Panc1 (cell line): ENCODE data around the gene WDR4. TPM values are rescaled to one million over a fixed set of nuclear protein-coding genes. Genes with fewer than 3 reads are reported as not detected.
"Not testable (repeated sequence)": the region's sequence is repeated elsewhere in the genome, so short reads cannot be mapped to it uniquely, and the experiment has no call there.

Experiments used
- ATAC-seq: fragments of 200-7000 bp; cut with Tn5 transposase; 2 replicates; pipeline ENCODE4 v1.9.1; 2020; ENCODE audit warnings: mild to moderate bottlenecking, moderate library complexity
- Bru-seq: library from RNA; stranded (reverse); fragments of 400-500 nt; gene quantifications from one replicate; lab custom pipeline; 2021; lab: Mats Ljungman, UMichigan
- BruChase-seq, 2 experiments: library from RNA; stranded (reverse); fragments of 400-500 nt; gene quantifications; one replicate each; lab custom pipeline; 2021; lab: Mats Ljungman, UMichigan
- BruUV-seq: library from RNA; stranded (reverse); fragments of 400-500 nt; replicated peaks from 2 replicates; lab custom pipeline; 2021; lab: Mats Ljungman, UMichigan
- CTCF ChIA-PET: fragments of 300-600 bp; sonication (Branson Sonifier 250); formaldehyde crosslinking; loops from one replicate; lab custom pipeline; 2022; ENCODE audit warnings: antibody characterized with exemption; lab: Charles Lee
- POLR2A ChIA-PET: fragments of 300-600 bp; sonication (Branson Sonifier 250); formaldehyde crosslinking; loops from one replicate; lab custom pipeline; 2022; ENCODE audit warnings: antibody characterized with exemption; lab: Charles Lee
- DNase-seq: peaks from one replicate; pipeline ENCODE4 v3.0.0-alpha.2; 2010; ENCODE audit warnings: low read depth, low spot score
- H3K27ac ChIP-seq: 2 replicates; pipeline ENCODE4 v1.5.1; 2011; ENCODE audit warnings: mild to moderate bottlenecking, low read length, inconsistent platforms
- H3K27me3 ChIP-seq: fragments of 200-500 bp; sonication (Bioruptor generic); 2 replicates; pipeline ENCODE4 v1.6.0; 2014; ENCODE audit warnings: low read length, inconsistent platforms; ENCODE audit not compliant: control insufficient read depth, insufficient read depth
- H3K36me3 ChIP-seq: fragments of 200-500 bp; sonication (Bioruptor generic); 2 replicates; pipeline ENCODE4 v1.5.1; 2014; ENCODE audit warnings: inconsistent platforms, mild to moderate bottlenecking, low read length, moderate library complexity; ENCODE audit not compliant: control insufficient read depth, insufficient read depth
- H3K4me1 ChIP-seq: 2 replicates; pipeline ENCODE4 v1.5.1; 2011; ENCODE audit warnings: inconsistent platforms, mild to moderate bottlenecking, low read length, moderate library complexity; ENCODE audit not compliant: control insufficient read depth, insufficient read depth
- H3K4me3 ChIP-seq, 2 experiments: 2 replicates each; pipeline ENCODE4 v1.5.1; 2011 to 2012; ENCODE audit warnings: low read depth in 2 of 2, low read length in 2 of 2, mild to moderate bottlenecking in 2 of 2, inconsistent platforms in 1 of 2, moderate library complexity in 1 of 2
- H3K9me3 ChIP-seq: fragments of 200-500 bp; sonication (Bioruptor generic); 2 replicates; pipeline ENCODE4 v1.5.1; 2014; ENCODE audit warnings: low read depth, mild to moderate bottlenecking, inconsistent platforms, low read length, moderate library complexity; ENCODE audit not compliant: control insufficient read depth, insufficient read depth
- POLR2AphosphoS5 ChIP-seq: IDR thresholded peaks from 2 replicates; pipeline ENCODE4 v1.6.1; 2012; ENCODE audit warnings: mild to moderate bottlenecking, low read depth, low read length, moderate library complexity
- SIN3A ChIP-seq: IDR thresholded peaks from 2 replicates; pipeline ENCODE4 v1.6.1; 2012; ENCODE audit warnings: low read depth, mild to moderate bottlenecking, low read length, moderate library complexity, borderline replicate concordance; ENCODE audit not compliant: insufficient read depth
- TCF7L2 ChIP-seq: IDR thresholded peaks from 2 replicates; pipeline ENCODE4 v1.6.1; 2011; ENCODE audit warnings: mild to moderate bottlenecking, low read depth, low read length, inconsistent platforms
- in situ Hi-C: cut with HindIII; loops from 2 replicates; pipeline ENCODE4 v1.10.0; 2016; ENCODE audit warnings: low sequenced_read_pairs, low pct_unique_long_range_greater_than_20kb
- intact Hi-C: fragments of 100-400 bp; cut with micrococcal nuclease; formaldehyde crosslinking; loops from one replicate; pipeline ENCODE4 v1.10.0; 2022; ENCODE audit not compliant: unreplicated experiment
- long read RNA-seq: library from polyadenylated mRNA; unstranded; transcript quantifications from one replicate; pipeline ENCODE4 v2.0.0, GENCODE V29; 2021; ENCODE audit not compliant: unreplicated experiment
- polyA plus RNA-seq: library from polyadenylated mRNA; unstranded; fragments of >200 nt; gene quantifications from one replicate; pipeline ENCODE4 v1.2.1, GENCODE V29; 2012; ENCODE audit warnings: missing spikeins; ENCODE audit not compliant: insufficient read length
- total RNA-seq: library from RNA; stranded (reverse); gene quantifications from one replicate; pipeline ENCODE4 v1.2.1, GENCODE V29; 2021; ENCODE audit not compliant: unreplicated experiment
- TF ChIP-seq, protein P1 (sequence below): fragments of 450-650 bp; IDR thresholded peaks from 2 replicates; pipeline ENCODE4 v1.5.1; 2017; ENCODE audit warnings: mild to moderate bottlenecking
- TF ChIP-seq, protein P2 (sequence below), 2 experiments: IDR thresholded peaks; 2 replicates each; pipeline ENCODE4 v1.6.1; 2011 to 2012; ENCODE audit warnings: low read depth in 2 of 2, control low read depth in 1 of 2, low read length in 1 of 2, mild to moderate bottlenecking in 1 of 2, moderate library complexity in 1 of 2; ENCODE audit not compliant: insufficient read depth in 1 of 2

WDR4 gene, protein sequence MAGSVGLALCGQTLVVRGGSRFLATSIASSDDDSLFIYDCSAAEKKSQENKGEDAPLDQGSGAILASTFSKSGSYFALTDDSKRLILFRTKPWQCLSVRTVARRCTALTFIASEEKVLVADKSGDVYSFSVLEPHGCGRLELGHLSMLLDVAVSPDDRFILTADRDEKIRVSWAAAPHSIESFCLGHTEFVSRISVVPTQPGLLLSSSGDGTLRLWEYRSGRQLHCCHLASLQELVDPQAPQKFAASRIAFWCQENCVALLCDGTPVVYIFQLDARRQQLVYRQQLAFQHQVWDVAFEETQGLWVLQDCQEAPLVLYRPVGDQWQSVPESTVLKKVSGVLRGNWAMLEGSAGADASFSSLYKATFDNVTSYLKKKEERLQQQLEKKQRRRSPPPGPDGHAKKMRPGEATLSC
- 36.7 TPM for total RNA-seq
- polyA plus RNA-seq = 26.1 TPM
- percentile 84 among the genes with signal in this experiment for Bru-seq, nascent RNA
- percentile 85 among the genes with signal in this experiment for BruChase-seq, experiment 1, labeled RNA remaining after a 2-hour chase
- percentile 83 among the genes with signal in this experiment for BruChase-seq, experiment 2, labeled RNA remaining after a 6-hour chase
- long read RNA-seq, transcript WDR4-202 (11 exons, 2,122 nt) = minor isoform, 7 of 90 reads
- long read RNA-seq, transcript WDR4-201 (12 exons, 1,471 nt) = major isoform, 38 of 90 reads
- long read RNA-seq, partial matches to known transcripts = 12 of 90 reads
- long read RNA-seq, other reads (novel, unspliced or antisense) = 33 of 90 reads

DNA sequence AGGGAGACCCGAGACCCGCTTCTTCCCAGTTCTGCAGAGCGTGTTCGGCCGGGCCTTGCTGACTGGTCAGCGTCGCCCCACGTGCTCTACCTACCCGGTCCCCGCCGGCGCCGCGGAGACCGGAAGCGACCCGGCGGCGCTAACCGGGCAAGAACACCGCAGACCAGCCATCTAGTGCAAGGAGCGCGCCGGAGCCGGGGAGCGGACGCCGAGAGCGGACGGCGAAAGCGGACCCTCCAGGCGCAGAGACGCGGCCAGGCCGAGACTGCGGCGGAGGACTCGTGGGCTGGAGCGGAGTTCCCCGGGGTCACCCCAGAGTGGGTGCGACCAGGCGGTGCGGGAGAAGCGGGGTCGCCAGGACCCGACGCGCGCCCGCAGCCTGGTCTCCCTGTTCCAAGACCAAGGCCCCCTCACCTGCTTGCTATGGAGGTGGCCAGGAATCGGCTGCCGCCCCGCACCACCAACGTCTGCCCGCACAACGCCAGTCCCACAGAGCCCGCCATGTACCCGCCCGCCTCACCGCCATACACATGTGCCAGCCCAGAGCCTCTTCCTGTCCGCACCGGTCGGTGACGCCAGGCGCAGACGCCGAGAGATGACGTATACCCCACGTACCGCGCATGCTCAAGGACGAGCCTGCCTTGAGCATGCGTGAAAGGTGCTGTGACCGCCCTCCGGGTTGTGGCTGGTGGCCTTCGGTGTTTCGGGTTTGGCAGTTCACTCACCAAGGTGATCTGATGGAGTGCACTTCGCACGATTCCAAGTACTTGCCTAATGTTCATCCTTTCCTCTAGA, at the start of gene WDR4:
WDR4 (minus strand) TSS at position 547 of the 795 bp plus-strand sequence; CDS start at position 503, 44 bp downstream.
- ChIA-PET POLR2A (interaction anchor here (0.7 kb wide), 1 partner anchor 227 kb away, joined by 12 read pairs; no protein-coding TSS in a partner anchor), CTCF (no interaction called here)
- Histone ChIP-seq H3K4me1 (peaks cover 3% of the 10 kb centered on the region; the same call in 1 of the 2 replicates), H3K27me3 (no peaks in the 10 kb centered on the region), H3K4me3 (peak within 1 kb of the TSS; percentile 68 to 77), H3K9me3 (no peaks in the 10 kb centered on the region), H3K27ac (peak within 1 kb of the TSS; percentile 90), H3K36me3 (peaks cover 4% of the 10 kb centered on the region; the same call in 1 of the 2 replicates)
- intact Hi-C loops (no loop called here), in situ Hi-C loops (no loop called here)
- ATAC-seq (peak; percentile 96), DNase-seq (peak; percentile 83)
- no TSS peak for BruUV-seq
- TF ChIP-seq SIN3A (peak; percentile 84), TCF7L2 (no peak), POLR2AphosphoS5 (peak; percentile 98)
- TF ChIP-seq, protein P1, sequence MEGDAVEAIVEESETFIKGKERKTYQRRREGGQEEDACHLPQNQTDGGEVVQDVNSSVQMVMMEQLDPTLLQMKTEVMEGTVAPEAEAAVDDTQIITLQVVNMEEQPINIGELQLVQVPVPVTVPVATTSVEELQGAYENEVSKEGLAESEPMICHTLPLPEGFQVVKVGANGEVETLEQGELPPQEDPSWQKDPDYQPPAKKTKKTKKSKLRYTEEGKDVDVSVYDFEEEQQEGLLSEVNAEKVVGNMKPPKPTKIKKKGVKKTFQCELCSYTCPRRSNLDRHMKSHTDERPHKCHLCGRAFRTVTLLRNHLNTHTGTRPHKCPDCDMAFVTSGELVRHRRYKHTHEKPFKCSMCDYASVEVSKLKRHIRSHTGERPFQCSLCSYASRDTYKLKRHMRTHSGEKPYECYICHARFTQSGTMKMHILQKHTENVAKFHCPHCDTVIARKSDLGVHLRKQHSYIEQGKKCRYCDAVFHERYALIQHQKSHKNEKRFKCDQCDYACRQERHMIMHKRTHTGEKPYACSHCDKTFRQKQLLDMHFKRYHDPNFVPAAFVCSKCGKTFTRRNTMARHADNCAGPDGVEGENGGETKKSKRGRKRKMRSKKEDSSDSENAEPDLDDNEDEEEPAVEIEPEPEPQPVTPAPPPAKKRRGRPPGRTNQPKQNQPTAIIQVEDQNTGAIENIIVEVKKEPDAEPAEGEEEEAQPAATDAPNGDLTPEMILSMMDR = no peak
- TF ChIP-seq, protein P2, sequence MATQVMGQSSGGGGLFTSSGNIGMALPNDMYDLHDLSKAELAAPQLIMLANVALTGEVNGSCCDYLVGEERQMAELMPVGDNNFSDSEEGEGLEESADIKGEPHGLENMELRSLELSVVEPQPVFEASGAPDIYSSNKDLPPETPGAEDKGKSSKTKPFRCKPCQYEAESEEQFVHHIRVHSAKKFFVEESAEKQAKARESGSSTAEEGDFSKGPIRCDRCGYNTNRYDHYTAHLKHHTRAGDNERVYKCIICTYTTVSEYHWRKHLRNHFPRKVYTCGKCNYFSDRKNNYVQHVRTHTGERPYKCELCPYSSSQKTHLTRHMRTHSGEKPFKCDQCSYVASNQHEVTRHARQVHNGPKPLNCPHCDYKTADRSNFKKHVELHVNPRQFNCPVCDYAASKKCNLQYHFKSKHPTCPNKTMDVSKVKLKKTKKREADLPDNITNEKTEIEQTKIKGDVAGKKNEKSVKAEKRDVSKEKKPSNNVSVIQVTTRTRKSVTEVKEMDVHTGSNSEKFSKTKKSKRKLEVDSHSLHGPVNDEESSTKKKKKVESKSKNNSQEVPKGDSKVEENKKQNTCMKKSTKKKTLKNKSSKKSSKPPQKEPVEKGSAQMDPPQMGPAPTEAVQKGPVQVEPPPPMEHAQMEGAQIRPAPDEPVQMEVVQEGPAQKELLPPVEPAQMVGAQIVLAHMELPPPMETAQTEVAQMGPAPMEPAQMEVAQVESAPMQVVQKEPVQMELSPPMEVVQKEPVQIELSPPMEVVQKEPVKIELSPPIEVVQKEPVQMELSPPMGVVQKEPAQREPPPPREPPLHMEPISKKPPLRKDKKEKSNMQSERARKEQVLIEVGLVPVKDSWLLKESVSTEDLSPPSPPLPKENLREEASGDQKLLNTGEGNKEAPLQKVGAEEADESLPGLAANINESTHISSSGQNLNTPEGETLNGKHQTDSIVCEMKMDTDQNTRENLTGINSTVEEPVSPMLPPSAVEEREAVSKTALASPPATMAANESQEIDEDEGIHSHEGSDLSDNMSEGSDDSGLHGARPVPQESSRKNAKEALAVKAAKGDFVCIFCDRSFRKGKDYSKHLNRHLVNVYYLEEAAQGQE (IDR thresholded peaks at IDR 0.05; ENCODE audit: insufficient read depth in 1 of 2, low read depth in 2 of 2, low read length in 1 of 2) = peak in 1 of 2 experiments; percentile 58; a peak in 1 of 4 replicates

DNA sequence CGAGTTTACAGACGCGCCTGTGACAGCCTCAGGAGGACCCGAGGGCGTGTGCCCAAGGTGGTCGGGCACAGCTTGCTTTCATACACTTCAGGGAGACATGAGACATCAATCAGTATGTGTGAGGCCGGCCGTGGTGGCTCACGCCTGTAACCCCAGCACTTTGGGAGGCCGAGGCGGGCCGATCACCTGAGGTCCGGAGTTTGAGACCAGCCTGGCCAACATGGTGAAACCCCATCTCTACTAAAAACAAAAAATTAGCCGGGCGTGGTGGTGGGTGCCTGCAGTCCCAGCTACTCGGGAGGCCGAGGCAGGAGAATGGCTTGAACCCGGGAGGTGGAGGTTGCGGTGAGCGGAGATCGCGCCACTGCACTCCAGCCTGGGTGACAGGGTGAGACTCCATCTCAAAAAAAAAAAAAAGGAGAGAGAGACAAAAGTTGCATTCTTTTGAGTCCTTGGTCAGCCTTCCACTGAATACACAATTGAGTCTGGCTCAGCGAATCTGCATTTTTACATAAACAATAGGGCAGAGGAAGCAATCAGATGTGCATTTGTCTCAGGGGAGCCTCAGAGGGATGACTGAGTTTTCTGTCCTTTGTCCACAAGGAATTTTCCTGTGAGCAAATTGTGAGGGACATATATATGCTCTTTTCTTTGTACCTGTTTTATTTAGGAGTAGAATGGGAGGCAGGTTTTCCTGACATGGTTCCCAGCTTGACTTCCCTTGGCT, 48.3 kb upstream of the WDR4 start:
- POLR2A ChIA-PET = interaction anchor here (0.7 kb wide), 1 partner anchor 349 kb away, joined by 4 read pairs; no protein-coding TSS in a partner anchor
- H3K27ac ChIP-seq, intact Hi-C loops, H3K36me3 ChIP-seq, ATAC-seq, H3K4me1 ChIP-seq, DNase-seq, H3K27me3 ChIP-seq, BruUV-seq, CTCF ChIA-PET, H3K4me3 ChIP-seq, H3K9me3 ChIP-seq, in situ Hi-C loops: not testable (repeated sequence)
